MM.1S (cell line): Measurements from ENCODE around the gene MRAP2.

Source experiments
- DNase-seq: peaks from one replicate; pipeline ENCODE4 v3.0.0-alpha.2; 2015
- H2AFZ ChIP-seq: fragments of 300-600 bp; sonication (generic); 2 replicates; pipeline ENCODE4 v1.6.0; 2016; ENCODE audit warnings: antibody characterized with exemption, low read length
- H3F3A ChIP-seq: fragments of 300-600 bp; sonication (generic); 2 replicates; pipeline ENCODE4 v1.6.1; 2016; ENCODE audit warnings: mild to moderate bottlenecking, antibody characterized with exemption, low read length, moderate library complexity, mixed read lengths; ENCODE audit not compliant: insufficient read depth
- H3K27ac ChIP-seq: fragments of 300-600 bp; sonication (generic); 2 replicates; pipeline ENCODE4 v1.5.1; 2016; ENCODE audit warnings: mild to moderate bottlenecking, low read length
- H3K27me3 ChIP-seq: fragments of 300-600 bp; sonication (generic); replicated peaks from 2 replicates; pipeline ENCODE4 v1.6.0; 2016; ENCODE audit warnings: low read length; ENCODE audit not compliant: insufficient read depth
- H3K36me3 ChIP-seq: fragments of 300-600 bp; sonication (generic); replicated peaks from 2 replicates; pipeline ENCODE4 v1.6.1; 2016; ENCODE audit warnings: mild to moderate bottlenecking, low read length, mixed read lengths; ENCODE audit not compliant: insufficient read depth
- H3K4me1 ChIP-seq: fragments of 300-600 bp; sonication (generic); 2 replicates; pipeline ENCODE4 v1.6.1; 2016; ENCODE audit warnings: low read length, mixed read lengths
- H3K4me2 ChIP-seq: fragments of 300-600 bp; sonication (generic); 2 replicates; pipeline ENCODE4 v1.6.0; 2016; ENCODE audit warnings: low read depth, low read length
- H3K4me3 ChIP-seq: fragments of 300-600 bp; sonication (generic); 2 replicates; pipeline ENCODE4 v1.5.1; 2016; ENCODE audit warnings: low read length, mixed read lengths
- H3K79me2 ChIP-seq: fragments of 300-600 bp; sonication (generic); 2 replicates; pipeline ENCODE4 v1.6.1; 2016; ENCODE audit warnings: mixed run types, low read length, mixed read lengths
- H3K9ac ChIP-seq: fragments of 300-600 bp; sonication (generic); 2 replicates; pipeline ENCODE4 v1.6.1; 2016; ENCODE audit warnings: low read length, mixed read lengths
- H3K9me2 ChIP-seq: fragments of 300-600 bp; sonication (generic); replicated peaks from 2 replicates; pipeline ENCODE4 v1.6.1; 2016; ENCODE audit warnings: mild to moderate bottlenecking, low read length, mixed read lengths; ENCODE audit not compliant: insufficient read depth
- H3K9me3 ChIP-seq: fragments of 300-600 bp; sonication (generic); replicated peaks from 2 replicates; pipeline ENCODE4 v1.6.1; 2016; ENCODE audit warnings: mild to moderate bottlenecking, low read length, mixed read lengths; ENCODE audit not compliant: insufficient read depth
- H4K20me1 ChIP-seq: fragments of 300-600 bp; sonication (generic); 2 replicates; pipeline ENCODE4 v1.6.1; 2016; ENCODE audit warnings: mild to moderate bottlenecking, low read length, moderate library complexity, mixed read lengths; ENCODE audit not compliant: insufficient read depth
- CTCF ChIP-seq: fragments of 300-600 bp; sonication (generic); IDR thresholded peaks from 2 replicates; pipeline ENCODE4 v1.5.1; 2016; ENCODE audit warnings: antibody characterized with exemption, low read length, mixed read lengths
- EZH2 ChIP-seq: fragments of 300-600 bp; sonication (generic); optimal IDR thresholded peaks from 2 replicates; pipeline ENCODE3; 2017; ENCODE audit warnings: low read depth, mild to moderate bottlenecking, antibody characterized with exemption, low read length, mixed read lengths
- EZH2phosphoT487 ChIP-seq: fragments of 300-600 bp; sonication (generic); IDR thresholded peaks from 2 replicates; pipeline ENCODE4 v1.6.1; 2018; ENCODE audit warnings: antibody characterized with exemption, low read length

The MRAP2 gene

GRCh38 chr6:84035484-84035883 lies 1.9 kb downstream of the MRAP2 start:
- Histone ChIP-seq H3K79me2 (no peaks in the 10 kb centered on the region), H3K4me3 (no peak overlapping the region), H3F3A (no peaks in the 10 kb centered on the region), H4K20me1 (no peaks in the 10 kb centered on the region), H3K4me2 (no peak overlapping the region), H3K4me1 (no peaks in the 10 kb centered on the region), H3K9ac (no peak overlapping the region), H3K27ac (no peak overlapping the region), H3K36me3 (no peaks in the 10 kb centered on the region), H2AFZ (no peak overlapping the region), H3K9me3 (no peaks in the 10 kb centered on the region), H3K9me2 (no peaks in the 10 kb centered on the region), H3K27me3 (no peaks in the 10 kb centered on the region)
- no peak for TF ChIP-seq EZH2
- no peak for TF ChIP-seq EZH2phosphoT487
- no peak for TF ChIP-seq CTCF
- no peak for DNase-seq

- Histone ChIP-seq H3K4me3 (no peak overlapping the region), H3F3A (no peaks in the 10 kb centered on the region), H3K9me3 (no peaks in the 10 kb centered on the region), H3K36me3 (no peaks in the 10 kb centered on the region), H3K4me1 (no peaks in the 10 kb centered on the region), H3K27ac (no peak overlapping the region), H2AFZ (no peak overlapping the region), H3K9ac (no peak overlapping the region), H3K9me2 (no peaks in the 10 kb centered on the region), H3K27me3 (no peaks in the 10 kb centered on the region), H3K4me2 (no peak overlapping the region), H4K20me1 (no peaks in the 10 kb centered on the region), H3K79me2 (no peaks in the 10 kb centered on the region)
- TF ChIP-seq CTCF: no peak
- TF ChIP-seq EZH2phosphoT487: no peak
- no peak for TF ChIP-seq EZH2
- no peak for DNase-seq
Observed at GRCh38 chr6:84037425-84038089, 4.0 kb downstream of the MRAP2 start.

DNA sequence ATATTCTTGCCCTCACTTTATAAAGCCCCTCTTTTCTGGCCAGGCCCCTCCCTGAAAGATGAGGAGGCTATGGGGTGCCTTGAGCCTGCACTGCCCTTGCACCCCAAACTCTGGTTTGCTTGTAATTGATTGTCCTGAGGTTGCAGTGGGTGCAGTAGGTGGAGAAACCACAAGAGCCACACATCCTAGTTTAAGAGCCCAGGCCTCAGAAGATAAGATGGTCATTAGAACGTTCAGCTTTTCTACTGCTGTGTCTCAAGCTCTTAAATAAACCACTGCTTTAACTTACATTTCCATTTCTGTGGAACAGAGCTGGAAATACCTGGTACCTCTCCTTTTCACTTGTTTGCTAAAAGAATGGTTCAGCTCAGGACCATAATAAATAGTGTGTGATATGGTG lies 9.0 kb downstream of the MRAP2 start:
- Histone ChIP-seq H3K4me3 (no peak overlapping the region), H4K20me1 (no peaks in the 10 kb centered on the region), H3F3A (no peaks in the 10 kb centered on the region), H3K4me2 (no peak overlapping the region), H3K79me2 (no peaks in the 10 kb centered on the region), H3K9me3 (no peaks in the 10 kb centered on the region), H2AFZ (no peak overlapping the region), H3K4me1 (no peaks in the 10 kb centered on the region), H3K27me3 (no peaks in the 10 kb centered on the region), H3K9ac (no peak overlapping the region), H3K27ac (no peak overlapping the region), H3K9me2 (no peaks in the 10 kb centered on the region), H3K36me3 (no peaks in the 10 kb centered on the region)
- DNase-seq: no peak
- no peak for TF ChIP-seq CTCF
- TF ChIP-seq EZH2: no peak
- no peak for TF ChIP-seq EZH2phosphoT487
